Astrocyte of the spinal cord (primary cell): ENCODE measurements around the gene FIS1.
"Not testable (repeated sequence)": the region's sequence is repeated elsewhere in the genome, so short reads cannot be mapped to it uniquely, and the experiment has no call there.

Experiments used
- DNase-seq: peaks from one replicate; pipeline ENCODE4 v3.0.0; 2011; ENCODE audit warnings: low read depth, low spot score
- H3K4me3 ChIP-seq: 2 replicates; pipeline ENCODE4 v1.5.1; 2011; ENCODE audit warnings: low read depth, mild to moderate bottlenecking, low read length, moderate library complexity
- in situ Hi-C: cut with HindIII; loops from 2 replicates; pipeline ENCODE4 v1.10.0; 2017; ENCODE audit warnings: low sequenced_read_pairs
- TF ChIP-seq, protein P1 (sequence below): IDR thresholded peaks from 2 replicates; pipeline ENCODE4 v1.5.1; 2012; ENCODE audit warnings: low read depth, mild to moderate bottlenecking, low read length, inconsistent platforms

FIS1 gene

GRCh38 chr7:101271021-101271420, 26.1 kb upstream of the FIS1 start:
- H3K4me3 ChIP-seq: no peak overlapping the region
- in situ Hi-C loops: no loop called here
- no peak for DNase-seq
- TF ChIP-seq, protein P1, sequence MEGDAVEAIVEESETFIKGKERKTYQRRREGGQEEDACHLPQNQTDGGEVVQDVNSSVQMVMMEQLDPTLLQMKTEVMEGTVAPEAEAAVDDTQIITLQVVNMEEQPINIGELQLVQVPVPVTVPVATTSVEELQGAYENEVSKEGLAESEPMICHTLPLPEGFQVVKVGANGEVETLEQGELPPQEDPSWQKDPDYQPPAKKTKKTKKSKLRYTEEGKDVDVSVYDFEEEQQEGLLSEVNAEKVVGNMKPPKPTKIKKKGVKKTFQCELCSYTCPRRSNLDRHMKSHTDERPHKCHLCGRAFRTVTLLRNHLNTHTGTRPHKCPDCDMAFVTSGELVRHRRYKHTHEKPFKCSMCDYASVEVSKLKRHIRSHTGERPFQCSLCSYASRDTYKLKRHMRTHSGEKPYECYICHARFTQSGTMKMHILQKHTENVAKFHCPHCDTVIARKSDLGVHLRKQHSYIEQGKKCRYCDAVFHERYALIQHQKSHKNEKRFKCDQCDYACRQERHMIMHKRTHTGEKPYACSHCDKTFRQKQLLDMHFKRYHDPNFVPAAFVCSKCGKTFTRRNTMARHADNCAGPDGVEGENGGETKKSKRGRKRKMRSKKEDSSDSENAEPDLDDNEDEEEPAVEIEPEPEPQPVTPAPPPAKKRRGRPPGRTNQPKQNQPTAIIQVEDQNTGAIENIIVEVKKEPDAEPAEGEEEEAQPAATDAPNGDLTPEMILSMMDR: no peak

DNA sequence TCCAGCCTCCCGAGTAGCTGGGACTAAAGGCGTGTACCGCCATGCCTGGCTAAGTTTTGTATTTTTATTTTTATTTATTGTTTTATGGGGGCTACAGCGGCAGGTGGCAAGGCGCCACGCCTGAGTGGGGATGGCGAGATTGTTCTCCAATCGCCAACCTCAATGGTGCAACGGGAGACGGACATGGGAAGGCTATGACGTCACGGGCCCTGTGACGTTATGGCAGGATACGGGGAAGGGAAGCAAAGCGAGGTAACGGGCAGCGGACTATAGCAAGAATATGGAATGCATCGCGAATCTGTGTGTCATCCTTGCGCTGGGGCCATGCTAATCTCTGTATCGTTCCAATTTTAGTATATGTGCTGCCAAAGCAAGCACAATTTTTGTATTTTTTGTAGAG, 24.8 kb upstream of the FIS1 start:
- DNase-seq: no peak
- no peak overlapping the region for H3K4me3 ChIP-seq
- TF ChIP-seq, protein P1: no peak
- in situ Hi-C loops: no loop called here

DNA sequence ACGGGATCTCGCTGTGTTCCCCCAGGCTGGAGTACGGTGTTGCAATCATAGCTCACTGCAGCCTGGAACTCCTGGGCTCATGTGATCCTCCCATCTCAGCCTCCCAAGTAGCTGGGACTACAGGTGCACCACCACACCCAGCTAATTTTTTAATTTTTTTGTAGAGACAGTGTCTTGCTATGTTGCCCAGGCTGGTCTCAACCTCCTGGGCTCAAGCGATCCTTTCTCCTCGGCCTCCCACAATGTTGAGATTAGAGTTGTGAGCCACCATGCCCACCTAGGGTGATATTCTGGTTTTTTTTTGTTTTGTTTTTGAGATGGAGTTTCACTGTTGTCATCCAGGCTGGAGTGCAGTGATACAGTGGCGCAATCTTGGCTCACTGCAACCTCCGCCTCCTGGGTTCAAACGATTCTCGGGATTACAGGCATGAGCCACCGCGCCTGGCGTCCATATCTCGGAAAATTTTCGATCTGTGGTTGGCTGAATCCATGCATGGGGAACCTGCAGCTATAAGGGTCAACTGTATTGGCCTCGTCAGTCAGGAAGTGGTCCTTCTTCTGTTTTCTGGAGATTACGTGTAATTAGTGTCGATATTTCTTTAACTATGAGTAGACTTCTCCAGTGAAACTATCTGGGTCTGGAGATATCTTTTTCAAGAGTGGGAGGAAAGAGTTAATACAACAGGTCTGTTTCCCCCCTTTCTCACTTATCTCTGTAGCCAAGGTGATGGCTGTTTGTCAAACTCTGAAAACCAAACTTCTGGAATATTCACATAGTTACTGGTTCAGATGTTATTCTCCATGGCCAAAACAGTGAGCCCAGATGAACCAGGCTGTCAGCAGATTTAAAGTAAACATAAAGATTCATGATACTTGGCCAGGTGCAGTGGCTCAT, 21.0 kb upstream of the FIS1 start:
- DNase-seq: no peak
- in situ Hi-C loops: no loop called here
- no peak overlapping the region for H3K4me3 ChIP-seq
- TF ChIP-seq, protein P1: no peak

GRCh38 chr7:101264102-101264706, 19.3 kb upstream of the FIS1 start:
- in situ Hi-C loops, DNase-seq, H3K4me3 ChIP-seq: not testable (repeated sequence)

DNA sequence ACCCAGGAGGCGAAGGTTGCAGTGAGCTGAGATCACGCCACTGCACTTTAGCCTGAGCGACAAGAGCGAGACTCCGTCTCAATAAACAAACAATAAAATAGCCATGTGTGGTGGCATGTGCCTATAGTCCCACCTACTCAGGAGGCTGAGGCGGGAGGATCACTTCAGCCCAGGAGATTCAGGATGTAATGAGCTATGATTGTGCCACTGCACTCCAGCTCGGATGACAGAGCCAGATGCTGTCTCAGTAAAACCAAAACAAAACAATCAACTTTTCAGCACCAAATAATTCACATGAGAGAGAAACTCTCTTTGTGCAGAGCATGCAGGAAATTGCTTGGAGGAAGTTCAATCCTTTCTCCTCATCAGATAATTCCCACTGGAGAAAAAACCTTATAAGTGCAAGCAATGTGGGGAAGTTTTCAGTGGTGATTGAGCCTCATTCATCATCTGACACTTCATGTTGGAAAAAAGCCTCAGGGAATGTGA, 13.4 kb upstream of the FIS1 start:
- TF ChIP-seq, protein P1: no peak
- DNase-seq: no peak

GRCh38 chr7:101255796-101256195, 10.9 kb upstream of the FIS1 start:
- TF ChIP-seq, protein P1: no peak
- no peak overlapping the region for H3K4me3 ChIP-seq
- in situ Hi-C loops: no loop called here
- DNase-seq: no peak

More for the DNA sequence above, 13.4 kb upstream of the FIS1 start:
- H3K4me3 ChIP-seq: no peak overlapping the region
- in situ Hi-C loops: no loop called here

DNA sequence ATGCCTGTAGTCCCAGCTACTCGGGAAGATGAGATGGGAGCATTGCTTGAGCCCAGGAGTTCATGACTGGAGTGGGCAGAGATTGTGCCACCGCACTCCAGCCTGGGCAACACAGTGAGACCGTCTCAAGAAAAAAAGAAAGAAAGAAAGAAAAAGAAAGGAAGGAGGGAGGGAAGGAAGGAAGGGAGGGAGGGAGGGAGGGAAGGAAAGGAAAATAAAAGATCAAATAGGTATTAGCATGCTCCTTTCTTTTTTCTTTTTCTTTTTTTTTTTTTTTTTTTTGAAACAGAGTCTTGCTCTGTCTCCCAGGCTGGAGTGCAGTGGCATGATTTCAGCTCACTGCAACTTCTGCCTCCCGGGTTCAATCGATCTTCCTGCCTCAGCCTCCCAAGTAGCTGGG, 8.3 kb upstream of the FIS1 start:
- DNase-seq, in situ Hi-C loops: not testable (repeated sequence)

More for the DNA sequence above, 8.3 kb upstream of the FIS1 start:
- not testable (repeated sequence) for H3K4me3 ChIP-seq
